ENCODE measurements around the gene BDH2. TPM values are rescaled to one million over a fixed set of nuclear protein-coding genes. Genes with fewer than 3 reads are reported as not detected.

The BDH2 gene
- total and polyA plus RNA-seq, 2 of the 4 experiments (the other 2 are of a cell fraction), result 49.7 to 52.2 TPM

- no peak overlapping the region for H2BK5ac ChIP-seq (ENCODE audit: low read depth, low read length, poor library complexity, severe bottlenecking)
- no peak overlapping the region for H2AFZ ChIP-seq (replicated peaks; ENCODE audit: low read length, poor library complexity)
- peaks cover 2% of the 10 kb centered on the region; the same call in 1 of the 2 replicates for H3K4me1 ChIP-seq (ENCODE audit: control insufficient read depth, insufficient read depth, low read length)
- ATAC-seq (ENCODE audit: low read depth), result no peak
- in situ Hi-C loops (cut with MboI; ENCODE audit: low sequenced_read_pairs), result loop anchor here (5.0 kb wide), 1 partner anchor 467 kb away; no protein-coding TSS in a partner anchor
- H3K27ac ChIP-seq (ENCODE audit: insufficient read depth, low read length), result no peak overlapping the region
- dilution Hi-C loops (cut with HindIII; ENCODE audit: low sequenced_read_pairs, unreplicated experiment), result no loop called here
- TF ChIP-seq CTCF (conservative IDR thresholded peaks at IDR 0.05; ENCODE audit: low read depth, low read length), result no peak
- no peak for TF ChIP-seq CHD1 (IDR thresholded peaks at IDR 0.05; ENCODE audit: low read depth, low read length)
- no peak for TF ChIP-seq RAD21 (IDR thresholded peaks at IDR 0.05; ENCODE audit: low read length)
- TF ChIP-seq RFX5 (IDR thresholded peaks at IDR 0.05; ENCODE audit: low read depth, low read length), result no peak
- TF ChIP-seq USF2 (IDR thresholded peaks at IDR 0.05; ENCODE audit: low read depth, low read length), result no peak
- TF ChIP-seq MAZ (IDR thresholded peaks at IDR 0.05; ENCODE audit: borderline replicate concordance, low read depth, low read length), result no peak
- no peak overlapping the region for H3K4me3 ChIP-seq (ENCODE audit: insufficient read depth, low read depth, low read length)
- H3K4ac ChIP-seq (ENCODE audit: low read depth, low read length), result no peak overlapping the region
- BruUV-seq (replicated peaks), result no TSS peak
- no peak overlapping the region for H3K23ac ChIP-seq (ENCODE audit: low read depth, low read length)
- no peak overlapping the region for H4K5ac ChIP-seq (ENCODE audit: low read depth, low read length)
- no peaks in the 10 kb centered on the region for H3K27me3 ChIP-seq (ENCODE audit: control insufficient read depth, insufficient read depth, low read length)
- no peaks in the 10 kb centered on the region for H4K20me1 ChIP-seq (ENCODE audit: insufficient read depth, low read length)
- H3K9me3 ChIP-seq (ENCODE audit: control insufficient read depth, insufficient read depth, low read length), result no peaks in the 10 kb centered on the region
- no peak overlapping the region for H4K91ac ChIP-seq (ENCODE audit: insufficient read depth, low read depth, low read length)
- no peak overlapping the region for H2BK120ac ChIP-seq (ENCODE audit: low read depth, low read length)
- intact Hi-C loops (cut with micrococcal nuclease), result no loop called here
- peaks cover 34% of the 10 kb centered on the region for H3K36me3 ChIP-seq (ENCODE audit: control insufficient read depth, insufficient read depth, low read length)
- H2BK20ac ChIP-seq (ENCODE audit: low read depth, low read length), result no peak overlapping the region
- WGBS, 2 experiments (ENCODE audit: extremely low coverage in 2 of 2, insufficient read length in 1 of 2), result 100% methylated on average over 2 of the region's 2 CpGs; no CpG with 5 or more reads in 1 of the 2 experiments
- ChIA-PET POLR2A (ENCODE audit: unreplicated experiment) (no interaction called here), CTCF (no interaction called here)
- H2AK9ac ChIP-seq (replicated peaks; ENCODE audit: low read depth, low read length, poor library complexity), result no peak overlapping the region
- H3K4me2 ChIP-seq (ENCODE audit: low read depth, low read length), result no peak overlapping the region
- H3K56ac ChIP-seq (ENCODE audit: extremely low read depth, insufficient read depth, low read length), result no peak overlapping the region
- no peak overlapping the region for H2AK5ac ChIP-seq (ENCODE audit: low read depth, low read length)
- H3K18ac ChIP-seq (ENCODE audit: low read depth, low read length), result no peak overlapping the region
- H3K14ac ChIP-seq (replicated peaks; ENCODE audit: low read depth, low read length), result no peak overlapping the region
- H2BK15ac ChIP-seq (ENCODE audit: low read depth, low read length), result no peak overlapping the region
- H3K9me1 ChIP-seq (ENCODE audit: insufficient read depth, low read length), result no peaks in the 10 kb centered on the region
- H3K9ac ChIP-seq (ENCODE audit: low read depth, low read length), result no peak overlapping the region
- no peak overlapping the region for H4K8ac ChIP-seq (ENCODE audit: low read depth in 2 of 2, low read length in 2 of 2)
- H3K79me1 ChIP-seq (ENCODE audit: low read depth in 1 of 2, low read length in 2 of 2), result no peaks in the 10 kb centered on the region
- DNase-seq, result no peak
These were observed 10.2 kb downstream of the BDH2 start for GRCh38 chr4:103089481-103089880.

Measured in IMR-90 (cell line).